Fibroblast of lung (primary cell): Measurements from ENCODE around the gene BPTF. TPM values are rescaled to one million over a fixed set of nuclear protein-coding genes. Genes with fewer than 3 reads are reported as not detected.

Experiments
- DNase-seq, 2 donors: peaks; one replicate each; pipeline versions ENCODE4 v3.0.0 to v3.0.0-alpha.2; 2010; ENCODE audit warnings: low read depth in 2 of 2
- H2AFZ ChIP-seq: 2 replicates; pipeline ENCODE4 v1.5.1; 2012; ENCODE audit warnings: low read length, control low read depth, inconsistent platforms
- H3K27ac ChIP-seq: 2 replicates; pipeline ENCODE4 v1.5.1; 2011; ENCODE audit warnings: low read length, control low read depth; ENCODE audit not compliant: insufficient read depth
- H3K27me3 ChIP-seq: 2 replicates; pipeline ENCODE4 v1.5.1; 2011; ENCODE audit warnings: mild to moderate bottlenecking, low read length; ENCODE audit not compliant: control insufficient read depth, insufficient read depth
- H3K36me3 ChIP-seq: 2 replicates; pipeline ENCODE4 v1.5.1; 2011; ENCODE audit warnings: low read length; ENCODE audit not compliant: control insufficient read depth, insufficient read depth
- H3K4me1 ChIP-seq: 2 replicates; pipeline ENCODE4 v1.5.1; 2011; ENCODE audit warnings: low read length; ENCODE audit not compliant: control insufficient read depth, insufficient read depth; ENCODE audit errors: extremely low read depth
- H3K4me2 ChIP-seq: 2 replicates; pipeline ENCODE4 v1.5.1; 2011; ENCODE audit warnings: low read length, control low read depth; ENCODE audit not compliant: insufficient read depth; ENCODE audit errors: extremely low read depth
- H3K4me3 ChIP-seq, 4 experiments: fragments of 200-600 bp in 1 of 4; sonication (generic) in 1 of 4; replicated peaks in 1 of 4; 2 replicates each; pipeline ENCODE4 v1.5.1; 2011 to 2016; ENCODE audit warnings: low read length in 4 of 4, low read depth in 3 of 4, mild to moderate bottlenecking in 3 of 4, control low read depth in 2 of 4, inconsistent platforms in 1 of 4, mixed read lengths in 1 of 4; ENCODE audit not compliant: insufficient read depth in 1 of 4; ENCODE audit errors: control extremely low read depth in 1 of 4
- H3K79me2 ChIP-seq: 2 replicates; pipeline ENCODE4 v1.5.1; 2012; ENCODE audit warnings: mild to moderate bottlenecking, low read length, inconsistent platforms; ENCODE audit not compliant: control insufficient read depth, insufficient read depth
- H3K9ac ChIP-seq: 2 replicates; pipeline ENCODE4 v1.5.1; 2011; ENCODE audit warnings: mild to moderate bottlenecking, low read length, control low read depth; ENCODE audit not compliant: insufficient read depth
- H3K9me3 ChIP-seq: 2 replicates; pipeline ENCODE4 v1.5.1; 2012; ENCODE audit warnings: low read depth, low read length; ENCODE audit not compliant: control insufficient read depth, insufficient read depth
- H4K20me1 ChIP-seq: 2 replicates; pipeline ENCODE4 v1.5.1; 2011; ENCODE audit warnings: low read length; ENCODE audit not compliant: control insufficient read depth, insufficient read depth; ENCODE audit errors: extremely low read depth
- EZH2 ChIP-seq: IDR thresholded peaks from 2 replicates; pipeline ENCODE4 v1.5.1; 2012; ENCODE audit warnings: low read length, control low read depth, mild to moderate bottlenecking; ENCODE audit errors: missing control alignments
- polyA plus RNA-seq, 2 donors: library from polyadenylated mRNA; depleted of rRNA in 1 of 2; stranded (reverse) in 1 of 2; unstranded in 1 of 2; fragments of >200 nt; gene quantifications; 2 replicates each; pipeline ENCODE4 v1.2.1, GENCODE V29; 2011 to 2012; ENCODE audit warnings: missing spikeins in 1 of 2
- total RNA-seq: library from RNA; depleted of rRNA; stranded (reverse); fragments of >200 nt; gene quantifications from 2 replicates; pipeline ENCODE4 v1.2.1, GENCODE V29; 2014
- TF ChIP-seq, protein P1 (sequence below), 2 donors: IDR thresholded peaks in 1 of 2; conservative IDR thresholded peaks in 1 of 2; 1 replicate in 1 of 2; 2 replicates in 1 of 2; pipeline ENCODE4 v1.5.1; 2011 to 2012; ENCODE audit warnings: low read length in 2 of 2, control low read depth in 1 of 2, inconsistent platforms in 1 of 2, low read depth in 1 of 2, mild to moderate bottlenecking in 1 of 2

BPTF gene
- total and polyA plus RNA-seq, 2 donors (not counting 1 experiment from before 2014, with no cell fraction given), result 35.8 to 38.6 TPM

DNA sequence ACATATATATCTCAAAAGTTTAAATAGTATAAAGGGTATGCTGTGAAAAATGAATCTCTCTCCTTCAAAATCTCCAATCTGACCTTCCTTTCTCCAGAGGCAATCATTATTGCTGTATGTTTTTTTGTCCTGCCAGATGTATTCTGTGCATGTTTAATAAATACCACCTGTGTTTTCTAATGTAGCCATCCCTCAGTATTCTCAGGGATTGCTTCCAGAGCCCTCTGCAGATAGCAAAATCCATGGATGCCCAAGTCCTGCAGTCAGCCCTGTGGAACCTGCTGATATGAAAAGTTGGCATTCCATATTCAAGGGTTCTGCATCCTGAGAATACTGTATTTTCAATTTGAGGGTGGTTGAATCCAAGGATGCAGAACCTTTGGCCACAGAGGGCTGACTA is 42.9 kb downstream of the BPTF start:
- no peaks in the 10 kb centered on the region for H3K4me1 ChIP-seq
- H2AFZ ChIP-seq, result no peak overlapping the region
- H3K9me3 ChIP-seq, result no peaks in the 10 kb centered on the region
- H3K36me3 ChIP-seq, result no peaks in the 10 kb centered on the region
- H3K4me3 ChIP-seq, result no peak overlapping the region
- H3K9ac ChIP-seq, result no peak overlapping the region
- H3K27me3 ChIP-seq, result no peaks in the 10 kb centered on the region
- H3K27ac ChIP-seq, result no peak overlapping the region
- H3K79me2 ChIP-seq, result peaks cover 18% of the 10 kb centered on the region
- H3K4me2 ChIP-seq, result no peak overlapping the region
- no peaks in the 10 kb centered on the region for H4K20me1 ChIP-seq
- TF ChIP-seq EZH2, result no peak
- TF ChIP-seq, protein P1, sequence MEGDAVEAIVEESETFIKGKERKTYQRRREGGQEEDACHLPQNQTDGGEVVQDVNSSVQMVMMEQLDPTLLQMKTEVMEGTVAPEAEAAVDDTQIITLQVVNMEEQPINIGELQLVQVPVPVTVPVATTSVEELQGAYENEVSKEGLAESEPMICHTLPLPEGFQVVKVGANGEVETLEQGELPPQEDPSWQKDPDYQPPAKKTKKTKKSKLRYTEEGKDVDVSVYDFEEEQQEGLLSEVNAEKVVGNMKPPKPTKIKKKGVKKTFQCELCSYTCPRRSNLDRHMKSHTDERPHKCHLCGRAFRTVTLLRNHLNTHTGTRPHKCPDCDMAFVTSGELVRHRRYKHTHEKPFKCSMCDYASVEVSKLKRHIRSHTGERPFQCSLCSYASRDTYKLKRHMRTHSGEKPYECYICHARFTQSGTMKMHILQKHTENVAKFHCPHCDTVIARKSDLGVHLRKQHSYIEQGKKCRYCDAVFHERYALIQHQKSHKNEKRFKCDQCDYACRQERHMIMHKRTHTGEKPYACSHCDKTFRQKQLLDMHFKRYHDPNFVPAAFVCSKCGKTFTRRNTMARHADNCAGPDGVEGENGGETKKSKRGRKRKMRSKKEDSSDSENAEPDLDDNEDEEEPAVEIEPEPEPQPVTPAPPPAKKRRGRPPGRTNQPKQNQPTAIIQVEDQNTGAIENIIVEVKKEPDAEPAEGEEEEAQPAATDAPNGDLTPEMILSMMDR (conservative IDR thresholded peaks at IDR 0.05 in 1 of 2, IDR thresholded peaks at IDR 0.05 in 1 of 2; ENCODE audit: low read depth in 1 of 2, low read length in 2 of 2), result no peak
- no peak for DNase-seq

DNA sequence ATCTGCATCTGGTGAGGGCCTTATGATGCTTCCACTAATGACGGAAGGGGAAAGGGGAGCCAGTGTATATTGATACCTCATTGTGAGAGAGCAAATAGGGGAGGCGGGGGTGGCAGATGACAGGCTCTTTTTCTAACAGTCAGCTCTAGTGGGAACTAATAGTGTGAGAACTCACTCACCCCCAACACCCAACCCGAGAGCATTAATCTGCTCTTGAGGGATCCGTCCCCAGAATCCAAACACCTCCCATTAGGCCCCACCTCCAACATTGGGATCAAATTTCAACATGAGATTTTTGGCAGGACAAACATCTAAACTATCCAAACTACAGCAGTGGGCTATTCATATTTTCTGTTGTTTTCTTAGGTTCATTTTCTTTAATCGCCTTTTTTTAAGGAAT is 54.4 kb downstream of the BPTF start:
- no peak for TF ChIP-seq EZH2
- TF ChIP-seq, protein P1 (conservative IDR thresholded peaks at IDR 0.05 in 1 of 2, IDR thresholded peaks at IDR 0.05 in 1 of 2; ENCODE audit: low read depth in 1 of 2, low read length in 2 of 2), result no peak
- no peak overlapping the region for H3K9ac ChIP-seq
- H3K9me3 ChIP-seq, result no peaks in the 10 kb centered on the region
- H3K4me1 ChIP-seq, result no peaks in the 10 kb centered on the region
- no peak overlapping the region for H3K4me3 ChIP-seq
- no peak overlapping the region for H2AFZ ChIP-seq
- H3K27ac ChIP-seq, result no peak overlapping the region
- no peaks in the 10 kb centered on the region for H3K27me3 ChIP-seq
- H3K36me3 ChIP-seq, result peaks cover 5% of the 10 kb centered on the region
- H3K79me2 ChIP-seq, result no peaks in the 10 kb centered on the region
- H4K20me1 ChIP-seq, result peaks cover 2% of the 10 kb centered on the region
- H3K4me2 ChIP-seq, result no peak overlapping the region
- DNase-seq, result no peak

DNA sequence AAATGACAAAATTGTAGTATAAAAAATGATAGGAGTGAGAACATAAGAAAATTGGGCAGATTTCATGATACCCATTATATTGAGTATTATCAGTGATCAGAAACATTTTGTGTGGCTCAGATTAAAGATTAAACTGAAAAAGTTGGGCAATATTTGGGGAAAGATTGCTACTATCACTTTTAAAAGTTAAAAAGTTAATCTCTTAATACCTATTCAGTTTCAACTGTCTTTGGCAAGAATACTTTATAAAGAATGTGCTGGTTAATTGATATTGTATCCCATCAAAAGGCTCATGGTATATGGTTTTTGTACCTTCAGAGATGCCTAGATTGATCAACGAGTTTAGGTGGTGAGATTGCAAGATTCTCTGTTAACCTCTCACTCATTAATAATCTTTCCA is 55.8 kb downstream of the BPTF start:
- H3K4me3 ChIP-seq, result no peak overlapping the region
- no peaks in the 10 kb centered on the region for H3K9me3 ChIP-seq
- no peak overlapping the region for H2AFZ ChIP-seq
- H3K27ac ChIP-seq, result no peak overlapping the region
- no peak overlapping the region for H3K4me2 ChIP-seq
- no peak for TF ChIP-seq EZH2
- H3K36me3 ChIP-seq, result peaks cover 2% of the 10 kb centered on the region
- no peaks in the 10 kb centered on the region for H3K4me1 ChIP-seq
- DNase-seq, result no peak
- H3K27me3 ChIP-seq, result no peaks in the 10 kb centered on the region
- H3K79me2 ChIP-seq, result no peaks in the 10 kb centered on the region
- peaks cover 2% of the 10 kb centered on the region for H4K20me1 ChIP-seq
- H3K9ac ChIP-seq, result no peak overlapping the region
